ENCODE measurements around the gene TRIP11. TPM values are rescaled to one million over a fixed set of nuclear protein-coding genes. Genes with fewer than 3 reads are reported as not detected.

TRIP11 gene
- total RNA-seq, 2 donors from 2014 or later, result 39.0 to 40.8 TPM

DNA sequence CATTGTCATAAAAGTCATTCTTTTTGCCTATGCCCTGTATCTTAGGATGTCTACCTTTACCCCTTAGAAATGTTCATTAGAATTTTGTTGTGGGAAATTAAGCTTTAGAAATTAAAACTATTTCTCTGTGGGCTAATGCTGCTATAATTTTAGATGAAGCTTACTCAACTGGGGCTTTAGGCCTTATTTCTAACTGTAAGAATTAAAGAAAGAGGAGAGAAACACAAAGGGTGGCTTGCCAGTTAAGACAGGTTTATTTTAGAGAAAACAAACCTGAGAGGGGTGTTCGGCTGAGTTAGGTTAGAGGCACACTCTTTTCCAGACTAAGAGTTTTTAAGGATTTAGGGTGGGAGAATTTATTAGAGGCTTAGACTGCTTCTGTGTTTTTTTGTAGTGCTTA is 6.4 kb downstream of the TRIP11 start:
- Mint-ChIP-seq H3K27ac (no peak overlapping the region), H3K27me3 (ENCODE audit: insufficient read depth) (no peaks in the 10 kb centered on the region), H3K4me1 (peaks cover 7% of the 10 kb centered on the region), H3K36me3 (ENCODE audit: low read depth) (peaks cover 53% of the 10 kb centered on the region), H3K4me3 (no peak overlapping the region), H3K9me3 (peaks cover 15% of the 10 kb centered on the region)
- no peaks in the 10 kb centered on the region for H3K27me3 ChIP-seq (ENCODE audit: control insufficient read depth, insufficient read depth, low read length, poor library complexity, severe bottlenecking)
- no peak for DNase-seq
- H3K36me3 ChIP-seq (ENCODE audit: control insufficient read depth, insufficient read depth, low read length), result peaks cover 15% of the 10 kb centered on the region
- no peak overlapping the region for H3K9ac ChIP-seq (ENCODE audit: extremely low read depth, low read length, poor library complexity, severe bottlenecking)
- no peak overlapping the region for H3K4me3 ChIP-seq (ENCODE audit: low read length)
- no peaks in the 10 kb centered on the region for H3K4me1 ChIP-seq (ENCODE audit: control insufficient read depth, insufficient read depth, low read length)
- H3K9me3 ChIP-seq (ENCODE audit: control insufficient read depth, low read length), result peaks cover 15% of the 10 kb centered on the region
- TF ChIP-seq, protein P1, sequence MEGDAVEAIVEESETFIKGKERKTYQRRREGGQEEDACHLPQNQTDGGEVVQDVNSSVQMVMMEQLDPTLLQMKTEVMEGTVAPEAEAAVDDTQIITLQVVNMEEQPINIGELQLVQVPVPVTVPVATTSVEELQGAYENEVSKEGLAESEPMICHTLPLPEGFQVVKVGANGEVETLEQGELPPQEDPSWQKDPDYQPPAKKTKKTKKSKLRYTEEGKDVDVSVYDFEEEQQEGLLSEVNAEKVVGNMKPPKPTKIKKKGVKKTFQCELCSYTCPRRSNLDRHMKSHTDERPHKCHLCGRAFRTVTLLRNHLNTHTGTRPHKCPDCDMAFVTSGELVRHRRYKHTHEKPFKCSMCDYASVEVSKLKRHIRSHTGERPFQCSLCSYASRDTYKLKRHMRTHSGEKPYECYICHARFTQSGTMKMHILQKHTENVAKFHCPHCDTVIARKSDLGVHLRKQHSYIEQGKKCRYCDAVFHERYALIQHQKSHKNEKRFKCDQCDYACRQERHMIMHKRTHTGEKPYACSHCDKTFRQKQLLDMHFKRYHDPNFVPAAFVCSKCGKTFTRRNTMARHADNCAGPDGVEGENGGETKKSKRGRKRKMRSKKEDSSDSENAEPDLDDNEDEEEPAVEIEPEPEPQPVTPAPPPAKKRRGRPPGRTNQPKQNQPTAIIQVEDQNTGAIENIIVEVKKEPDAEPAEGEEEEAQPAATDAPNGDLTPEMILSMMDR (conservative IDR thresholded peaks at IDR 0.05), result no peak
- 89 to 100% methylated on average over 1 of the region's 1 CpG for WGBS, 2 experiments (ENCODE audit: insufficient coverage in 1 of 2, insufficient read length in 1 of 2)
- H3K27ac ChIP-seq (ENCODE audit: low read depth, low read length), result no peak overlapping the region

DNA sequence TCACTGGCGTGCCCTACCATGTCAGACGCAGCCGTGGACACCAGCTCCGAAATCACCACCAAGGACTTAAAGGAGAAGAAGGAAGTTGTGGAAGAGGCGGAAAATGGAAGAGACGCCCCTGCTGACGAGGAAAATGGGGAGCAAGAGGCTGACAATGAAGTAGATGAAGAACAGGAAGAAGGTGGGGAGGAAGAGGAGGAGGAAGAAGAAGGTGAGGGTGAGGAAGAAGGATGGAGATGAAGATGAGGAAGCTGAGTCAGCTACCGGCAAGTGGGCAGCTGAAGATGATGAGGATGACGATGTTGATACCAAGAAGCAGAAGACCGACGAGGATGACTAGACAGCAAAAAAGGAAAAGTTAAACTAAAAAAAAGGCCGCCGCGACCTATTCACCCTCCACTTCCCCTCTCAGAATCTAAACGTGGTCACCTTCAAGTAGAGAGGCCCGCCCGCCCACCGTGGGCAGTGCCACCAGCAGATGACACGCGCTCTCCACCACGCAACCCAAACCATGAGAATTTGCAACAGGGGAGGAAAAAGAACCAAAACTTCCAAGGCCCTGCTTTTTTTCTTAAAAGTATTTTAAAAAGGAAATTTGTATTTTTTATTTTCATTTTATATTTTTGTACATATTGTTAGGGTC is 13.2 kb downstream of the TRIP11 start:
- peaks cover 48% of the 10 kb centered on the region for H3K36me3 Mint-ChIP-seq (ENCODE audit: low read depth)
- Histone ChIP-seq H3K9ac (ENCODE audit: extremely low read depth, low read length, poor library complexity, severe bottlenecking) (no peak overlapping the region), H3K4me1 (ENCODE audit: control insufficient read depth, insufficient read depth, low read length) (no peaks in the 10 kb centered on the region), H3K4me3 (ENCODE audit: low read length) (no peak overlapping the region), H3K36me3 (ENCODE audit: control insufficient read depth, insufficient read depth, low read length) (peaks cover 14% of the 10 kb centered on the region), H3K27me3 (ENCODE audit: control insufficient read depth, insufficient read depth, low read length, poor library complexity, severe bottlenecking) (no peaks in the 10 kb centered on the region), H3K9me3 (ENCODE audit: control insufficient read depth, low read length) (no peaks in the 10 kb centered on the region), H3K27ac (ENCODE audit: low read depth, low read length) (no peak overlapping the region)
- H3K27ac Mint-ChIP-seq, result peak overlapping the region; percentile 62
- no peak overlapping the region for H3K4me3 Mint-ChIP-seq
- TF ChIP-seq, protein P1 (conservative IDR thresholded peaks at IDR 0.05), result no peak
- H3K9me3 Mint-ChIP-seq, result no peaks in the 10 kb centered on the region
- no peaks in the 10 kb centered on the region for H3K4me1 Mint-ChIP-seq
- no peak for DNase-seq
- H3K27me3 Mint-ChIP-seq (ENCODE audit: insufficient read depth), result no peaks in the 10 kb centered on the region
- WGBS, 2 experiments (ENCODE audit: insufficient coverage in 1 of 2, insufficient read length in 1 of 2), result 94 to 97% methylated on average over 7 to 20 of the region's 21 CpGs

DNA sequence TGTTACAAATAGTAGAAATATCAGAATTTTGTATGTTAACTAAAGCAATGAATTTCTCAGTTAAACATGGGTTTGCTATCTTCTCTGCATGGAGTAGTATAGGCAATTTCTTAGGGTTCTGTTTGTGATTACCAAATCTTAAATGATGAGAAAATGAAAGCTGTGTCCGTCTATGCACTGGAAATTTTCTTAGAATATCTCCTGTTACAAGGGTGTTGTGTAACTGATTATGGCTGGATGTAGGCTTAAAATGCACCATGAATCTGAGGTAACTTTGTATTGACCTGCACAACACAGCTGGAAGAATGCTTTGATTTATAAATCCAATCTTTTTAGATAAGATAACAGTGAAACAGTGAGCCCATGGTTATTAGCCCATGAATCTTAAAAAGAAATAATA is 17.8 kb downstream of the TRIP11 start:
- H3K9ac ChIP-seq (ENCODE audit: extremely low read depth, low read length, poor library complexity, severe bottlenecking), result no peak overlapping the region
- 93 to 100% methylated on average over 1 of the region's 1 CpG for WGBS, 2 experiments (ENCODE audit: insufficient coverage in 1 of 2, insufficient read length in 1 of 2)
- H3K27me3 ChIP-seq (ENCODE audit: control insufficient read depth, insufficient read depth, low read length, poor library complexity, severe bottlenecking), result no peaks in the 10 kb centered on the region
- H3K27ac Mint-ChIP-seq, result no peak overlapping the region
- H3K9me3 Mint-ChIP-seq, result no peaks in the 10 kb centered on the region
- H3K4me1 ChIP-seq (ENCODE audit: control insufficient read depth, insufficient read depth, low read length), result no peaks in the 10 kb centered on the region
- no peaks in the 10 kb centered on the region for H3K27me3 Mint-ChIP-seq (ENCODE audit: insufficient read depth)
- H3K9me3 ChIP-seq (ENCODE audit: control insufficient read depth, low read length), result no peaks in the 10 kb centered on the region
- no peak overlapping the region for H3K4me3 Mint-ChIP-seq
- H3K4me3 ChIP-seq (ENCODE audit: low read length), result no peak overlapping the region
- H3K36me3 ChIP-seq (ENCODE audit: control insufficient read depth, insufficient read depth, low read length), result peaks cover 17% of the 10 kb centered on the region
- peaks cover 39% of the 10 kb centered on the region for H3K36me3 Mint-ChIP-seq (ENCODE audit: low read depth)
- no peak overlapping the region for H3K27ac ChIP-seq (ENCODE audit: low read depth, low read length)
- no peak for DNase-seq
- TF ChIP-seq, protein P1 (conservative IDR thresholded peaks at IDR 0.05), result no peak
- H3K4me1 Mint-ChIP-seq, result no peaks in the 10 kb centered on the region

All from endodermal cell (in vitro differentiated cells).